ENCODE data around the gene SAAL1. TPM values are rescaled to one million over a fixed set of nuclear protein-coding genes. Genes with fewer than 3 reads are reported as not detected.

Gene SAAL1
- total RNA-seq, 1 experiment from 2014 or later = 29.3 TPM

DNA sequence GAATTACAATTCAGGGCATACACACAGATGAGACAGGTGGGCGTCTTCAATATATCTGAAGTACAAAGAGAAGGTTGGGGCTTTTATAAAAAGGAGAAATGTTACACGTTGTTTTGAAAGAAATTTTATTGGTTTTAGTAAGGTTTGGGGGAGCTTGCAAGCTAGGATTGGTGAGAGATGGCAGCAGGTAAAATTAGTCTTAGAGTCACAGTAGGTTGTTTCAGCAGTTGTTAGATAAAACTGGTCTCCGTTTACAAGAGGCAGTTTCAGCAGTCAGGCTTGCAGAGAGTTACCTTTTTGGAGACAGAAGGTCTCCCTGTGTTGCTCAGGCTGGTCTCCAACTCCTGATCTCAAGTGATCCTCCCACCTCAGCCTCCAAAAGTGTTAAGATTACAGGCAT is 2.4 kb upstream of the SAAL1 start:
- intact Hi-C loops (cut with micrococcal nuclease; ENCODE audit: unreplicated experiment) = loop anchor here (5.0 to 10.0 kb wide), 2 partner anchors 93 to 121 kb away; partner anchors contain the start of gene SERGEF
- H3K4me1 Mint-ChIP-seq (ENCODE audit: low read depth, unreplicated experiment) = peaks cover 21% of the 10 kb centered on the region

DNA sequence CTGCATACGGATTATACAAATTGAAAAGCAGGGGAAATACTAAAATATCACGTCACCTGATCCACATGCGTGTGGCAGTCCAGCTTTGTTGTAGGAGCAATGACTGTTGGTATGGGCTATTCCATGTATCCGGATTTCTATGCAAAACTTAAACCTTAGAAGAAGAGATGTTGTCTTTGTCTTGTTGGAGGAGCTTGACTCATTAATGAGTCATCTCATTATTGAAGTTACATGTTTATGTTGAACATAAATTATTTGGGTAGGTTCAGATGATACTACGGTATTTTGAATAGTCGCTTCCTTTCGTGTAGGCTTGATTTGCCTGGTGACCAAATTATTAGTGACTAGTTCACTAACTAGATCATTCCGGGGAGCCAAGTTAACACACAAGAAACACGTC is 806 bp upstream of the SAAL1 start:
- intact Hi-C loops (cut with micrococcal nuclease; ENCODE audit: unreplicated experiment) = loop anchor here (5.0 to 10.0 kb wide), 2 partner anchors 92 to 119 kb away; partner anchors contain the start of gene SERGEF
- H3K27me3 Mint-ChIP-seq (ENCODE audit: unreplicated experiment) = peaks cover 14% of the 10 kb centered on the region
- BruUV-seq (replicated peaks) = no TSS peak
- CTCF ChIA-PET = interaction anchor here (0.8 to 1.8 kb wide), 5 partner anchors 9 to 376 kb away, joined by 3 to 14 read pairs (median 3); partner anchors contain the start of gene SERGEF
- TF ChIP-seq CTCF (IDR thresholded peaks at IDR 0.05; ENCODE audit: unreplicated experiment) = no peak
- no peak for DNase-seq
- no peak overlapping the region for H3K27ac Mint-ChIP-seq (ENCODE audit: unreplicated experiment)
- no peaks in the 10 kb centered on the region for H3K9me3 Mint-ChIP-seq (ENCODE audit: low read depth, unreplicated experiment)
- no peak overlapping the region for H3K4me3 Mint-ChIP-seq (ENCODE audit: low read depth, unreplicated experiment)
- peaks cover 21% of the 10 kb centered on the region for H3K4me1 Mint-ChIP-seq (ENCODE audit: low read depth, unreplicated experiment)
- peaks cover 14% of the 10 kb centered on the region for H3K36me3 Mint-ChIP-seq (ENCODE audit: insufficient read depth, unreplicated experiment)

More for the DNA sequence above, 2.4 kb upstream of the SAAL1 start:
- Mint-ChIP-seq H3K4me3 (ENCODE audit: low read depth, unreplicated experiment) (no peak overlapping the region), H3K27me3 (ENCODE audit: unreplicated experiment) (peaks cover 21% of the 10 kb centered on the region), H3K27ac (ENCODE audit: unreplicated experiment) (no peak overlapping the region), H3K9me3 (ENCODE audit: low read depth, unreplicated experiment) (no peaks in the 10 kb centered on the region), H3K36me3 (ENCODE audit: insufficient read depth, unreplicated experiment) (peaks cover 11% of the 10 kb centered on the region)
- no peak for DNase-seq
- no peak for TF ChIP-seq CTCF (IDR thresholded peaks at IDR 0.05; ENCODE audit: unreplicated experiment)
- CTCF ChIA-PET = interaction anchor here (0.7 kb wide), 1 partner anchor 122 kb away, joined by 9 read pairs; no protein-coding TSS in a partner anchor
- no TSS peak for BruUV-seq (replicated peaks)

DNA sequence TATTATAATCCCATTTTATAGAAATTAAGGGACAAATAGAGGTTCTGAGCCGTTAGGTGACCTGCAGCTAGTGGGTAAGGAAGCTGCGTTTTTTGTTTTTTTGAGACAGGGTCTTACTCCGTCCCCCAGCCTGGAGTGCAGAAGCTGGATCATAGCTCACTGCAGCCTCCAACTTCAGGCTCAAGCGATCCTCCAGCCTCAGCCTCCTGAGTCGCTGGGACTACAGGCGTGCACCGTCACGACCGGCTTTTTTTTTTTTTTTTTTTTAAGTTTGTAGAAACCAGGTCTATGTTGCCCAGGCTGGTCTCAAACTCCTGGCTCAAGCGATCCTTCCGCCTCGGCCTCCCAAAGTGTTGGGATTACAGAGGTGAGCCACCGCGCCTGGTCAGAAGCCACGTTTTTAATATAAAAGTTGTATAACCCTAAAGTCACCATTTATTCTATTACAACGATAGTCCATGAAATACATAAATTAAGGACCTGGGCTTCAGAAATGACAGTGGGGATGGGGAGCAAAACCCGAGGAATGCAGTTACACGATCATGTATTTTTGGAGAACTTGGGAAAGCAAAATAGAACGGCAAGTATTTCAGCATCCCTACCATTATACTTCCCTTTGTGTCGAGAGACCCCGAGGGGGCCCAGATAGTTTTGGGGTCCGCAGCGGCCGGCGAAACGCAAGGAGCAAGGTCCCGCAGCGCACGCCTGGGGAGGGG is 638 bp downstream of the SAAL1 start:
- Mint-ChIP-seq H3K9me3 (ENCODE audit: low read depth, unreplicated experiment) (no peaks in the 10 kb centered on the region), H3K4me3 (ENCODE audit: low read depth, unreplicated experiment) (peak overlapping the region; percentile 97), H3K27me3 (ENCODE audit: unreplicated experiment) (peaks cover 4% of the 10 kb centered on the region), H3K4me1 (ENCODE audit: low read depth, unreplicated experiment) (peaks cover 21% of the 10 kb centered on the region), H3K36me3 (ENCODE audit: insufficient read depth, unreplicated experiment) (peaks cover 16% of the 10 kb centered on the region), H3K27ac (ENCODE audit: unreplicated experiment) (peak overlapping the region; percentile 81)
- BruUV-seq (replicated peaks) = no TSS peak
- DNase-seq = no peak
- intact Hi-C loops (cut with micrococcal nuclease; ENCODE audit: unreplicated experiment) = loop anchor here (5.0 to 10.0 kb wide), 2 partner anchors 90 to 118 kb away; partner anchors contain the start of gene SERGEF
- CTCF ChIA-PET = interaction anchor here (1.2 to 1.8 kb wide), 3 partner anchors 10 to 374 kb away, joined by 3 to 14 read pairs (median 3); partner anchors contain the start of gene SERGEF
- TF ChIP-seq CTCF (IDR thresholded peaks at IDR 0.05; ENCODE audit: unreplicated experiment) = no peak

DNA sequence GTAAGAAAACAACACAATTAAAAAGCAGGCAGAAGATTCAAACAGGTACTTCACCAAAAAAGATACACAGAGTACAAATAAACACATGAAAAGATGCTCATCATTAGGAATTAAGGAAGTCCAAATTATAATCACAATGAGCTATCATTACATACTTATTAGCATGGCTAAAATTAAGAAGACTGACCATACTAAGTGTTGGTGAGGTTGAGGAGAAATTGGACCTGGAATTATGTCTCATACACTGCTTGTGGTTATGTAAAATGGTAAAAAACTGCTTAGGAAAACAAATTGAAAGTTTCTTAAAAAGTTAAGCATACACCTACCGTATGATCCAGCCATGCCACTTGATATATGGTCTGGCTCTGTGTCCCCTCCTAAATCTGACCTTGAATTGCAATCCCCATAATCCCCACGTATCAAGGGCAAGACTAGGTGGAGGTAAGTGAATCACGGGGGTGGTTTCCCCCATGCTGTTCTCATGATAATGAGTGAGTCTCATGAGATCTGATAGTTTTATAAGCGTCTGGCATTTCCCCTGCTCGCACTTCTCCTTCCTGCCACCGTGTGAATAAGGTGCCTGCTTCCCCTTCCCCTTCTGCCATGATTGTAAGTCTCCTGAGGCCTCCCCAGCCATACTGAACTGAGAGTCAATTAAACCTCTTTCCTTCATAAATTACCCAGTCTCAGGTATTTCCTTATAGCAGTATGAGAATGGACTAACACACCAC is 4.8 kb downstream of the SAAL1 start:
- Mint-ChIP-seq H3K4me3 (ENCODE audit: low read depth, unreplicated experiment) (no peak overlapping the region), H3K4me1 (ENCODE audit: low read depth, unreplicated experiment) (peaks cover 11% of the 10 kb centered on the region), H3K9me3 (ENCODE audit: low read depth, unreplicated experiment) (no peaks in the 10 kb centered on the region), H3K27ac (ENCODE audit: unreplicated experiment) (no peak overlapping the region), H3K27me3 (ENCODE audit: unreplicated experiment) (no peaks in the 10 kb centered on the region), H3K36me3 (ENCODE audit: insufficient read depth, unreplicated experiment) (peaks cover 15% of the 10 kb centered on the region)
- intact Hi-C loops (cut with micrococcal nuclease; ENCODE audit: unreplicated experiment) = loop anchor here (10.0 kb wide), 1 partner anchor 86 kb away; the partner anchor contains the start of gene SERGEF
- no peak for DNase-seq
- BruUV-seq (replicated peaks) = no TSS peak
- TF ChIP-seq CTCF (IDR thresholded peaks at IDR 0.05; ENCODE audit: unreplicated experiment) = no peak
- CTCF ChIA-PET = no interaction called here

All from Calu3 (cell line).